MCF 10A (cell line): ENCODE data around the gene LRP2BP. TPM values are rescaled to one million over a fixed set of nuclear protein-coding genes. Genes with fewer than 3 reads are reported as not detected.
"Not testable (repeated sequence)": the region's sequence is repeated elsewhere in the genome, so short reads cannot be mapped to it uniquely, and the experiment has no call there.

ENCODE experiments used
- BruUV-seq: library from RNA; stranded (reverse); fragments of 400-500 nt; replicated peaks from 2 replicates; lab custom pipeline; 2021; lab: Mats Ljungman, UMichigan
- CTCF ChIA-PET: fragments of 300-600 bp; sonication (Branson Sonifier 250); formaldehyde crosslinking; extraction: SDS; loops from one replicate; lab custom pipeline; 2021; ENCODE audit warnings: antibody characterized with exemption, inconsistent platforms; lab: Yijun Ruan, JAX
- POLR2A ChIA-PET: fragments of 300-600, 350-650 bp; sonication (Branson Sonifier 250); formaldehyde crosslinking; extraction: SDS; loops from one replicate; lab custom pipeline; 2020; ENCODE audit warnings: antibody characterized with exemption, inconsistent platforms; lab: Yijun Ruan, JAX
- DNase-seq: peaks from one replicate; pipeline ENCODE4 v3.0.0-alpha.2; 2018; ENCODE audit not compliant: unreplicated experiment
- H3K27ac Mint-ChIP-seq: one replicate; pipeline ENCODE4 v1.8.0; 2022; ENCODE audit warnings: mild to moderate bottlenecking, low read depth, mixed read lengths; ENCODE audit not compliant: unreplicated experiment
- H3K27me3 Mint-ChIP-seq: one replicate; pipeline ENCODE4 v1.8.0; 2022; ENCODE audit warnings: mixed read lengths; ENCODE audit not compliant: insufficient read depth, unreplicated experiment
- H3K36me3 Mint-ChIP-seq: one replicate; pipeline ENCODE4 v1.8.0; 2022; ENCODE audit warnings: mild to moderate bottlenecking, moderate library complexity, mixed read lengths; ENCODE audit not compliant: insufficient read depth, unreplicated experiment
- H3K4me1 Mint-ChIP-seq: one replicate; pipeline ENCODE4 v1.8.0; 2022; ENCODE audit warnings: mixed read lengths; ENCODE audit not compliant: insufficient read depth, unreplicated experiment
- H3K4me3 Mint-ChIP-seq: one replicate; pipeline ENCODE4 v1.8.0; 2022; ENCODE audit warnings: mild to moderate bottlenecking, moderate library complexity, mixed read lengths; ENCODE audit not compliant: unreplicated experiment
- H3K9me3 Mint-ChIP-seq: one replicate; pipeline ENCODE4 v1.8.0; 2022; ENCODE audit warnings: mixed read lengths; ENCODE audit not compliant: unreplicated experiment
- intact Hi-C: fragments of 100-400 bp; cut with micrococcal nuclease; formaldehyde crosslinking; loops from 2 replicates; pipeline ENCODE4 v1.14.1; 2022
- total RNA-seq: library from RNA; stranded (reverse); gene quantifications from 2 replicates; pipeline ENCODE4 v1.2.3, GENCODE V29; 2022
- TF ChIP-seq, protein P1 (sequence below): fragments of 200-600 bp; IDR thresholded peaks from one replicate; pipeline ENCODE4 v1.8.0; 2022; ENCODE audit warnings: antibody characterized with exemption, mild to moderate bottlenecking; ENCODE audit not compliant: unreplicated experiment

LRP2BP gene
- total RNA-seq, 1 experiment from 2014 or later: 0.70 TPM

DNA sequence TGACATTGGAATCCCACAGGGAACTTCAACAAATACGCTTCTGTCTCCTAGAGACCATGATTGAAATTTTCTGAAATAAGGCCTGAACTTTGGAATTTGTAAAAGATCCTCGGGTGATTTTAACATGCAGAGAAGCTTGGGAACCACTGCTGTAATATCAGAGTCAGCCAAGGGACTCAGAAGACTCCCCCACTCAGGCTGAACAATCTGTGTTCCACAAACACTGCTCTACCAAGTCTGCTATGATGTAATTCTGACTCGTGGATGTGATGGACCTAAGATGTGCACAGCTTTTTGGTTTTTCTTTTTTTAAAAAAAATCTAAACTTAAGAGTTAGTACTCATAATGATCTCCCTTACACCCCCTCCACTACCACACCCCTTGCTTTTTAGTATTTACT, 26.0 kb downstream of the LRP2BP start:
- no TSS peak for BruUV-seq
- no peak overlapping the region for H3K27ac Mint-ChIP-seq

DNA sequence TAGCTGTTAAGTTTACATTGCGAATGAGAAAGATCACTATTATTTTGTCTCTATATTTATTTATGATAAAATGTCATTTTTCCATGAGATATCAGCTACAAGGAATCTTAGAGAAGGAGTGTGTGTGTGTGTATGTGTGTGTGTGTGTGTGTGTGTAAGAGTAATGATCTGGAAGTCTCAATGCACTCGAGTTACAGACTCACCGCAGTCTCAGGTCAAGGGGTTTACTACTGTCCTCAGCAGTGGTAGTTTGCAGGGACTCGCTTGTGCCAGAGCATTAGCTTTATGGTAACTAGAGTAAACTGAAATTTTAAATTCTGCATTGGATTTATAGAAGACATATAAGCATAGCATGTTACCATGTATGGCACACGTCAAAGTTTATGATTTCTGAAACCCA, 30.8 kb downstream of the LRP2BP start:
- no peaks in the 10 kb centered on the region for H3K4me1 Mint-ChIP-seq
- H3K4me3 Mint-ChIP-seq: no peak overlapping the region
- TF ChIP-seq, protein P1, sequence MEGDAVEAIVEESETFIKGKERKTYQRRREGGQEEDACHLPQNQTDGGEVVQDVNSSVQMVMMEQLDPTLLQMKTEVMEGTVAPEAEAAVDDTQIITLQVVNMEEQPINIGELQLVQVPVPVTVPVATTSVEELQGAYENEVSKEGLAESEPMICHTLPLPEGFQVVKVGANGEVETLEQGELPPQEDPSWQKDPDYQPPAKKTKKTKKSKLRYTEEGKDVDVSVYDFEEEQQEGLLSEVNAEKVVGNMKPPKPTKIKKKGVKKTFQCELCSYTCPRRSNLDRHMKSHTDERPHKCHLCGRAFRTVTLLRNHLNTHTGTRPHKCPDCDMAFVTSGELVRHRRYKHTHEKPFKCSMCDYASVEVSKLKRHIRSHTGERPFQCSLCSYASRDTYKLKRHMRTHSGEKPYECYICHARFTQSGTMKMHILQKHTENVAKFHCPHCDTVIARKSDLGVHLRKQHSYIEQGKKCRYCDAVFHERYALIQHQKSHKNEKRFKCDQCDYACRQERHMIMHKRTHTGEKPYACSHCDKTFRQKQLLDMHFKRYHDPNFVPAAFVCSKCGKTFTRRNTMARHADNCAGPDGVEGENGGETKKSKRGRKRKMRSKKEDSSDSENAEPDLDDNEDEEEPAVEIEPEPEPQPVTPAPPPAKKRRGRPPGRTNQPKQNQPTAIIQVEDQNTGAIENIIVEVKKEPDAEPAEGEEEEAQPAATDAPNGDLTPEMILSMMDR: no peak
- H3K36me3 Mint-ChIP-seq: peaks cover 7% of the 10 kb centered on the region
- H3K9me3 Mint-ChIP-seq: no peaks in the 10 kb centered on the region
- H3K27ac Mint-ChIP-seq: no peak overlapping the region
- no peak for DNase-seq
- H3K27me3 Mint-ChIP-seq: no peaks in the 10 kb centered on the region
- intact Hi-C loops: no loop called here
- BruUV-seq: no TSS peak
- POLR2A ChIA-PET: no interaction called here
- CTCF ChIA-PET: interaction anchor here (0.5 kb wide), 1 partner anchor 70 kb away, joined by 3 read pairs; no protein-coding TSS in a partner anchor

More for the DNA sequence above, 26.0 kb downstream of the LRP2BP start:
- TF ChIP-seq, protein P1: no peak
- intact Hi-C loops: no loop called here
- H3K36me3 Mint-ChIP-seq: no peaks in the 10 kb centered on the region
- ChIA-PET CTCF (no interaction called here), POLR2A (interaction anchor here (0.6 to 1.4 kb wide), 3 partner anchors 16 to 61 kb away, joined by 3 to 5 read pairs (median 3); no protein-coding TSS in a partner anchor)
- no peak overlapping the region for H3K4me3 Mint-ChIP-seq
- no peaks in the 10 kb centered on the region for H3K27me3 Mint-ChIP-seq
- DNase-seq: no peak
- no peaks in the 10 kb centered on the region for H3K4me1 Mint-ChIP-seq
- H3K9me3 Mint-ChIP-seq: no peaks in the 10 kb centered on the region

DNA sequence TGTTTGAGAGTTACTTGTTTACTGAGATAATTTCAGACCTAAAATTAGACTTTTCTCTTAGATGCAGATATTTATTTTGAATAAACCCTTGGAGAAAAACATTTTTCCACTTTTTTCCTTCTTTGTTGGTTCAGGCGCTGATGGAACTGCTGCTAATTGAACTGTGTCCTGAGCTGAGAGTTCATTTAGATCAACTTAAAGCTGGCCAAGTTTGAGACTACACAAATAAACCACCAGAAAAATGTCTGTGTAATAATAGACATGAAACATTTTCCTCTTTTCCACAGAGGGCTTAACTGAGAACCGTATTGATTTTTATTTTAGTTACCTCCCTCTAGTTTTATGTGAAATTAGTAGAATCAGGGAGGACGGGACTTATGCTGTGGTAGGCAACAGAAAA, 32.5 kb downstream of the LRP2BP start:
- TF ChIP-seq, protein P1: no peak
- ChIA-PET CTCF (no interaction called here), POLR2A (no interaction called here)
- DNase-seq: no peak
- intact Hi-C loops: no loop called here
- peaks cover 7% of the 10 kb centered on the region for H3K36me3 Mint-ChIP-seq
- no peaks in the 10 kb centered on the region for H3K4me1 Mint-ChIP-seq
- no peaks in the 10 kb centered on the region for H3K9me3 Mint-ChIP-seq
- no peaks in the 10 kb centered on the region for H3K27me3 Mint-ChIP-seq
- H3K4me3 Mint-ChIP-seq: no peak overlapping the region
- no TSS peak for BruUV-seq
- H3K27ac Mint-ChIP-seq: no peak overlapping the region

DNA sequence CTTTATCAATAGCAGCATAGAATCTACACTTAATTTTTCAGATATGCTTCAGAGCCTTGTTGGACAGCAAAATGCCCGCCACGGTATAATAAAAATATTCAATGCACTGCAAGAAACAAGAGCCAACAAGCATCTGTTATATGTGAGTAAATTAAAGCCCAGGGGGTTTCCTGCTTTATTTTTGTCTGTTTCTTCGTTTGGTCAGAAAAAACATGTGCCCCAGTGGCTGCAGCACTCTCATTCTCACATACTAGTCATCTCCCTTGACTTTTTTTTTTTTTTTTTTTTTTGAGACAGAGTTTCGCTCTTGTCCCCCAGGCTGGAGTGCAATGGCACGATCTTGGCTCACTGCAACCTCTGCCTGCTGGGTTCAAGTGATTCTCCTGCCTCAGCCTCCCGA, 33.2 kb downstream of the LRP2BP start:
- intact Hi-C loops, H3K36me3 Mint-ChIP-seq, BruUV-seq, H3K9me3 Mint-ChIP-seq, H3K4me3 Mint-ChIP-seq, H3K27ac Mint-ChIP-seq, CTCF ChIA-PET, H3K27me3 Mint-ChIP-seq, H3K4me1 Mint-ChIP-seq, DNase-seq: not testable (repeated sequence)
- POLR2A ChIA-PET: interaction anchor here (0.6 to 1.4 kb wide), 4 partner anchors 17 to 964 kb away, joined by 3 to 5 read pairs (median 4); no protein-coding TSS in a partner anchor
